A673 (cell line): ENCODE results near the gene GRK1. TPM values are rescaled to one million over a fixed set of nuclear protein-coding genes. Genes with fewer than 3 reads are reported as not detected.

Source experiments
- BruUV-seq: library from RNA; stranded (reverse); fragments of 400-500 nt; replicated peaks from 2 replicates; lab custom pipeline; 2021; lab: Mats Ljungman, UMichigan
- CTCF ChIA-PET: fragments of 300-600 bp; sonication (Branson Sonifier 250); formaldehyde crosslinking; loops from one replicate; lab custom pipeline; 2022; ENCODE audit warnings: antibody characterized with exemption; lab: Charles Lee
- POLR2A ChIA-PET: fragments of 300-600 bp; sonication (Branson Sonifier 250); formaldehyde crosslinking; loops from one replicate; lab custom pipeline; 2022; ENCODE audit warnings: antibody characterized with exemption; ENCODE audit not compliant: low non-redundant PET; lab: Charles Lee
- DNase-seq: peaks from one replicate; pipeline ENCODE4 v3.0.0-alpha.2; 2015; ENCODE audit warnings: low spot score
- H3K27ac ChIP-seq: fragments of 200-600 bp; sonication (generic); 2 replicates; pipeline ENCODE4 v1.5.1; 2016; ENCODE audit warnings: mixed run types, low read depth, mild to moderate bottlenecking, mixed read lengths, antibody characterized with exemption, low read length; ENCODE audit not compliant: poor library complexity, severe bottlenecking
- H3K27me3 ChIP-seq: fragments of 200-600 bp; sonication (generic); replicated peaks from 2 replicates; pipeline ENCODE4 v1.6.1; 2017; ENCODE audit warnings: mixed run types, low read depth, mild to moderate bottlenecking, mixed read lengths, antibody characterized with exemption, low read length; ENCODE audit not compliant: insufficient read depth, poor library complexity
- H3K36me3 ChIP-seq: fragments of 200-600 bp; sonication (generic); 2 replicates; pipeline ENCODE4 v1.6.1; 2016; ENCODE audit warnings: mixed run types, mild to moderate bottlenecking, mixed read lengths, antibody characterized with exemption, low read length; ENCODE audit not compliant: insufficient read depth, poor library complexity, severe bottlenecking
- H3K4me1 ChIP-seq: fragments of 200-600 bp; sonication (generic); 2 replicates; pipeline ENCODE4 v1.6.1; 2017; ENCODE audit warnings: mixed run types, mild to moderate bottlenecking, mixed read lengths, antibody characterized with exemption, low read length; ENCODE audit not compliant: insufficient read depth, poor library complexity, severe bottlenecking
- H3K4me3 ChIP-seq: fragments of 200-600 bp; sonication (generic); 2 replicates; pipeline ENCODE4 v1.5.1; 2016; ENCODE audit warnings: low read depth, mixed run types, mild to moderate bottlenecking, mixed read lengths, low read length; ENCODE audit not compliant: poor library complexity, severe bottlenecking
- H3K9me3 ChIP-seq: fragments of 200-600 bp; sonication (generic); 2 replicates; pipeline ENCODE4 v1.6.1; 2016; ENCODE audit warnings: mixed run types, low read depth, mild to moderate bottlenecking, mixed read lengths, antibody characterized with exemption, low read length; ENCODE audit not compliant: poor library complexity, severe bottlenecking
- CTCF ChIP-seq: fragments of 300-800, 200-600 bp; sonication (generic); conservative IDR thresholded peaks from 2 replicates; pipeline ENCODE4 v1.5.1; 2017; ENCODE audit warnings: low read depth, mild to moderate bottlenecking, antibody characterized with exemption, low read length, moderate library complexity, mixed read lengths
- EZH2 ChIP-seq: fragments of 200-600 bp; sonication (generic); IDR thresholded peaks from 2 replicates; pipeline ENCODE4 v1.6.1; 2017; ENCODE audit warnings: borderline replicate concordance, low read depth, mild to moderate bottlenecking, mixed read lengths, antibody characterized with exemption, low read length; ENCODE audit not compliant: poor library complexity, severe bottlenecking
- intact Hi-C: fragments of 100-400 bp; cut with micrococcal nuclease; formaldehyde crosslinking; loops from one replicate; pipeline ENCODE4 v1.10.0; 2022; ENCODE audit not compliant: unreplicated experiment
- total RNA-seq: library from RNA; stranded (reverse); gene quantifications from 2 replicates; pipeline ENCODE4 v1.2.3, GENCODE V29; 2021

Gene GRK1
- total RNA-seq, 1 experiment from 2014 or later = not detected

- no TSS peak for BruUV-seq
- peaks cover 12% of the 10 kb centered on the region for H3K27me3 ChIP-seq
- no peak overlapping the region for H3K27ac ChIP-seq
- TF ChIP-seq EZH2 (no peak), CTCF (no peak)
- H3K4me1 ChIP-seq = no peaks in the 10 kb centered on the region
- POLR2A ChIA-PET = no interaction called here
- intact Hi-C loops = no loop called here
- H3K4me3 ChIP-seq = no peak overlapping the region
- CTCF ChIA-PET = no interaction called here
- no peaks in the 10 kb centered on the region for H3K36me3 ChIP-seq
- H3K9me3 ChIP-seq = no peaks in the 10 kb centered on the region
- no peak for DNase-seq
Observed at GRCh38 chr13:113768018-113768905, 101.2 kb downstream of the GRK1 start.

- Histone ChIP-seq H3K4me1 (no peaks in the 10 kb centered on the region), H3K4me3 (no peak overlapping the region), H3K36me3 (no peaks in the 10 kb centered on the region), H3K27ac (no peak overlapping the region), H3K27me3 (peaks cover 6% of the 10 kb centered on the region), H3K9me3 (no peaks in the 10 kb centered on the region)
- ChIA-PET POLR2A (no interaction called here), CTCF (no interaction called here)
- TF ChIP-seq EZH2 (no peak), CTCF (no peak)
- DNase-seq = no peak
- BruUV-seq = no TSS peak
- intact Hi-C loops = no loop called here
Observed at GRCh38 chr13:113769106-113769505, 102.1 kb downstream of the GRK1 start.

- ChIA-PET POLR2A (no interaction called here), CTCF (no interaction called here)
- Histone ChIP-seq H3K36me3 (no peaks in the 10 kb centered on the region), H3K9me3 (no peaks in the 10 kb centered on the region), H3K27ac (no peak overlapping the region), H3K4me1 (no peaks in the 10 kb centered on the region), H3K4me3 (no peak overlapping the region), H3K27me3 (peaks cover 6% of the 10 kb centered on the region)
- intact Hi-C loops = no loop called here
- no peak for DNase-seq
- no TSS peak for BruUV-seq
- TF ChIP-seq CTCF = no peak
- TF ChIP-seq EZH2 = no peak
Observed at GRCh38 chr13:113769881-113770280, 102.9 kb downstream of the GRK1 start.
